Small intestine (tissue), 7 donors: ENCODE results near the gene MMP19. TPM values are rescaled to one million over a fixed set of nuclear protein-coding genes. Genes with fewer than 3 reads are reported as not detected.

Source experiments
- DNase-seq, 2 donors: peaks; one replicate each; pipeline versions ENCODE4 v3.0.0 to v3.0.0-alpha.2; 2013
- FAIRE-seq: peaks from 2 replicates; lab custom pipeline; 2012; peaks lifted over from hg19 to GRCh38; lab: Jason Lieb, UNC
- H3K27ac ChIP-seq, 3 donors: one replicate each; pipeline ENCODE4 v1.5.1; 2013; ENCODE audit warnings: low read length in 2 of 3, mild to moderate bottlenecking in 2 of 3, control low read depth in 1 of 3, inconsistent platforms in 1 of 3, low read depth in 1 of 3, moderate library complexity in 1 of 3
- H3K27me3 ChIP-seq, 3 donors: one replicate each; pipeline ENCODE4 v1.6.1; 2013; ENCODE audit warnings: low read length in 3 of 3, inconsistent platforms in 1 of 3; ENCODE audit not compliant: control insufficient read depth in 3 of 3, insufficient read depth in 3 of 3
- H3K36me3 ChIP-seq, 3 donors: one replicate each; pipeline ENCODE4 v1.6.1; 2013; ENCODE audit warnings: low read length in 3 of 3, inconsistent platforms in 1 of 3, low read depth in 1 of 3, mild to moderate bottlenecking in 1 of 3, moderate library complexity in 1 of 3; ENCODE audit not compliant: control insufficient read depth in 3 of 3, insufficient read depth in 2 of 3
- H3K4me1 ChIP-seq, 3 donors: one replicate each; pipeline ENCODE4 v1.6.1; 2013; ENCODE audit warnings: low read length in 2 of 3, inconsistent platforms in 1 of 3, low read depth in 1 of 3, mild to moderate bottlenecking in 1 of 3, moderate library complexity in 1 of 3; ENCODE audit not compliant: control insufficient read depth in 3 of 3, insufficient read depth in 2 of 3
- H3K4me3 ChIP-seq, 3 donors: one replicate each; pipeline ENCODE4 v1.5.1; 2013; ENCODE audit warnings: low read length in 3 of 3, control low read depth in 1 of 3, inconsistent platforms in 1 of 3, low read depth in 1 of 3, mild to moderate bottlenecking in 1 of 3, moderate library complexity in 1 of 3
- H3K9me3 ChIP-seq, 2 donors: one replicate each; pipeline ENCODE4 v1.6.1; 2013; ENCODE audit warnings: low read depth in 1 of 2, low read length in 1 of 2; ENCODE audit not compliant: control insufficient read depth in 2 of 2, insufficient read depth in 1 of 2
- WGBS, 3 donors: extraction: QIAGEN DNeasy Blood & Tissue Kit; methylation state at CpG; one replicate each; pipeline ENCODE4 v1.1.7; 2013; 5-methylcytosine and 5-hydroxymethylcytosine counted together
- polyA plus RNA-seq, 4 donors: library from polyadenylated mRNA; stranded (reverse) in 3 of 4; unstranded in 1 of 4; fragments of 200-250 nt in 3 of 4; fragments of 120-200 nt in 1 of 4; gene quantifications; one replicate each; pipeline versions ENCODE4 v1.2.1 to v1.2.3, GENCODE V29; 2013
- donor health status: healthy with polysubstance abuse.
- donor health status: control.
- donor health status: control.
- donor health status: Bipolar disorder and iron deficiency.
- donor health status: healthy.

The MMP19 gene
- polyA plus RNA-seq, 4 donors: 0.54 to 4.1 (median 1.3) TPM; not detected in 1

- Histone ChIP-seq H3K9me3 (no peaks in the 10 kb centered on the region), H3K27ac (no peak overlapping the region), H3K4me1 (peaks cover 0 to 4% (median 0%) of the 10 kb centered on the region in 3 donors), H3K36me3 (peaks cover 9 to 35% (median 23%) of the 10 kb centered on the region in 3 donors), H3K27me3 (no peaks in the 10 kb centered on the region), H3K4me3 (no peak overlapping the region)
- 73 to 88% (median 79%) methylated on average over 4 of the region's 4 CpGs for WGBS, 3 donors
- DNase-seq (no peak), FAIRE-seq (no peak)
These were observed 45.2 kb downstream of the MMP19 start for GRCh38 chr12:55797550-55797949.

DNA sequence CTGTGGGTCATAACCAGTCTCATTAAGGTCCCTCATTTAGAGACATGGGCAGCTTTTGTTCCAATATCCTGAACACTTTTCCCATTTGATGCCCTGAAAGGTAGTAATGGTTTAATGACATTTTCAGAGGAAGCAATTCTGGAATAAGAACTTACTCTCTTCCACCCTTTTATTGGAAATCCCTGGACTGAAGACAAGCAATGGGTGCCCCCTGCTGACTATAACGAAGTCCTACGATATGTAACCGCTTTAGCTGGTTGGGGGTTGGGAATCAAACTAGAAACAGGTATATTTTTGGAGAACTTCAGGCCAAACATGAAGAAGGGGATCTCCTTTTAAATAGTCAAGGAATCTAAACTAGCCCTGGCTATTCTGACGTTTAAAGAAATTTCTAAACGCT, 45.7 kb downstream of the MMP19 start:
- no peak overlapping the region for H3K4me3 ChIP-seq
- H3K36me3 ChIP-seq: peaks cover 9 to 39% (median 23%) of the 10 kb centered on the region in 3 donors
- H3K27me3 ChIP-seq: no peaks in the 10 kb centered on the region
- peaks cover 0 to 4% (median 0%) of the 10 kb centered on the region in 3 donors for H3K4me1 ChIP-seq
- DNase-seq (peak; percentile 31 to 61), FAIRE-seq (no peak)
- 58 to 67% (median 65%) methylated on average over 5 of the region's 5 CpGs for WGBS, 3 donors
- no peaks in the 10 kb centered on the region for H3K9me3 ChIP-seq
- no peak overlapping the region for H3K27ac ChIP-seq

DNA sequence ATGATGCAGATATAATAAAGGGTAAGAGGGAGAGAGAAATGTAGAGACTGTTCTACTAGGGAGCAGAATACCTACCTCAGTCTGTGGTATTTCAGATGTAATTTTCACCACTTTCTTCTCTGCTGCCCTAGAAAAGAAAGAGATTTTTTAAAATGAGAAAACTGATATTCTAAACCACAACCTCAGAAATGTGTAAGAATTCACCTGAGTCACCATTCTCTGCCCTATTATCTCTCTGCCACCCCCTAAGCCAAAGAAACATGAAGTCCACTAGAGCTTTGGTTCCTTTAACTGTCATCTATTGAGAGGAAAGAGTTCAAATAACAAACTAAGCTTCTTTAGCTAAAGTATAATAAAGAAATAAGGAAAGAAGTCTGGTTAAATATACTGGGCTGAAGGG, 46.8 kb downstream of the MMP19 start:
- FAIRE-seq (no peak), DNase-seq (no peak)
- Histone ChIP-seq H3K4me1 (peaks cover 0 to 4% (median 0%) of the 10 kb centered on the region in 3 donors), H3K4me3 (no peak overlapping the region), H3K9me3 (no peaks in the 10 kb centered on the region), H3K27me3 (no peaks in the 10 kb centered on the region), H3K36me3 (peaks cover 6 to 37% (median 23%) of the 10 kb centered on the region in 3 donors), H3K27ac (no peak overlapping the region)

DNA sequence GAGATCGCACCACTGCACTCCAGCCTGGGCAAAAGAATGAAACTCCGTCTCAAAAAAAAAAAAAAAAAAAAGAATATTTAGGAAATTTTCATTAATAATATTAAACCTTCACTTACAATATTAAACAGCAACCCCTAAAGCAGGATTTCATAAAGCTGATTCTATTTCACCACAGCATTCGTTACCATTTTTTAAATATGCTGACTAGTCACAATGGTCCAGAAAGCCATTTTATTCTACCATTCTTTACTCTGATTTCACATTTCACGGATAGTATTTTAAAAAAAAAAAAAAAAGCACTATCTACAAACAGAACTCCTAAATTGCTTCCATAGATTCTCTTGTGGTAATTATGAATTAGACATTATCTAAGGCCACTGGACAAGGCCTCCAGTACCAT, 52.8 kb downstream of the MMP19 start:
- Histone ChIP-seq H3K27ac (no peak overlapping the region), H3K27me3 (no peaks in the 10 kb centered on the region), H3K4me1 (no peaks in the 10 kb centered on the region), H3K9me3 (no peaks in the 10 kb centered on the region), H3K4me3 (no peak overlapping the region), H3K36me3 (peaks cover 11 to 49% (median 23%) of the 10 kb centered on the region in 3 donors)
- FAIRE-seq: no peak
- DNase-seq: no peak
- 89 to 97% (median 95%) methylated on average over 4 of the region's 4 CpGs for WGBS, 3 donors

- no peak overlapping the region for H3K27ac ChIP-seq
- H3K9me3 ChIP-seq: no peaks in the 10 kb centered on the region
- FAIRE-seq: no peak
- no peaks in the 10 kb centered on the region for H3K4me1 ChIP-seq
- H3K4me3 ChIP-seq: no peak overlapping the region
- H3K27me3 ChIP-seq: no peaks in the 10 kb centered on the region
- DNase-seq: no peak
- 89 to 93% (median 90%) methylated on average over 2 of the region's 2 CpGs for WGBS, 3 donors
- peaks cover 11 to 45% (median 25%) of the 10 kb centered on the region in 3 donors for H3K36me3 ChIP-seq
These were observed 53.6 kb downstream of the MMP19 start for GRCh38 chr12:55789171-55789570.

DNA sequence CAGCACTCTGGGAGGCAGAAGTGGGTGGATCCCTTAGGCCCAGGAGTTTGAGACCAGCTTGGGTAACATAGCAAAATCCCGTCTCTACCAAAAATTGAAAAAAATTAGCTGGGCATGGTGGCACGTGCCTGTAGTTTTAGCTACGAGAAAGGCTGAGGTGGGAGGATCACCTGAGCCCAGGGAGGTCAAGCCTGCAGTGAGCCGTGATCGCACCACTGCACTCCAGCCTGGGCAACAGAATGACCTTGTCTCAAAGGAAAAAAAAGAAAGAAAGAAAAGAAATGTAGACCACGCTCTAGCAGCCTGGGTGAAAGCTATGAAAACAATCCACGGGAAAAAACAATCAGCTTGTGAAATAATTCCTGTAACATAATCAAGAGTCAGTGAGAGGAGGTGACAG, 54.2 kb downstream of the MMP19 start:
- 95 to 97% (median 96%) methylated on average over 7 of the region's 7 CpGs for WGBS, 3 donors
- H3K36me3 ChIP-seq: peaks cover 11 to 49% (median 30%) of the 10 kb centered on the region in 3 donors
- H3K9me3 ChIP-seq: no peaks in the 10 kb centered on the region
- H3K27ac ChIP-seq: no peak overlapping the region
- no peaks in the 10 kb centered on the region for H3K4me1 ChIP-seq
- H3K4me3 ChIP-seq: no peak overlapping the region
- FAIRE-seq (no peak), DNase-seq (no peak)
- H3K27me3 ChIP-seq: no peaks in the 10 kb centered on the region

Other genes starting within 250 kb of the MMP19 start
- gene OR10P1, start 206.0 kb downstream of the MMP19 start, polyA plus RNA-seq: not detected
- gene ITGA7, start 135.0 kb downstream of the MMP19 start, polyA plus RNA-seq: 10 to 100 TPM in 3 of 4 donors, 1 to 10 TPM in 1; 6.3 to 81.6 (median 29.6) TPM
- 100 to 1,000 TPM; 177 to 688 (median 434) TPM for gene BLOC1S1, start 126.9 kb downstream of the MMP19 start, polyA plus RNA-seq
- 10 to 100 TPM; 19.2 to 79.8 (median 56.5) TPM for gene RDH5, start 122.5 kb downstream of the MMP19 start, polyA plus RNA-seq
- 1,000 to 10,000 TPM in 1 of 4 donors, 100 to 1,000 TPM in 3; 561 to 1,127 (median 702) TPM for gene CD63, start 113.9 kb downstream of the MMP19 start, polyA plus RNA-seq
- 1 to 10 TPM in 3 of 4 donors, under 1 TPM in 1; 0.22 to 4.2 (median 2.5) TPM for gene GDF11, start 99.8 kb downstream of the MMP19 start, polyA plus RNA-seq
- 10 to 100 TPM; 62.8 to 89.8 (median 75.3) TPM for gene SARNP, start 25.2 kb downstream of the MMP19 start, polyA plus RNA-seq
- gene ORMDL2, start 24.9 kb downstream of the MMP19 start, polyA plus RNA-seq: 10 to 100 TPM; 27.1 to 50.4 (median 33.3) TPM
- gene DNAJC14, start 13.3 kb downstream of the MMP19 start, polyA plus RNA-seq: 10 to 100 TPM; 12.7 to 31.5 (median 19.2) TPM
- gene PYM1, start 85.0 kb upstream of the MMP19 start, polyA plus RNA-seq: 10 to 100 TPM; 35.5 to 85.7 (median 61.4) TPM
- gene DGKA, start 88.2 kb upstream of the MMP19 start, polyA plus RNA-seq: 100 to 1,000 TPM in 2 of 4 donors, 10 to 100 TPM in 2; 14.4 to 386 (median 180) TPM
- 1 to 10 TPM; 1.8 to 6.3 (median 2.7) TPM for gene PMEL, start 123.1 kb upstream of the MMP19 start, polyA plus RNA-seq
- 10 to 100 TPM in 2 of 4 donors, 1 to 10 TPM in 2; 7.6 to 69.3 (median 15.3) TPM for gene CDK2, start 123.9 kb upstream of the MMP19 start, polyA plus RNA-seq
- gene RAB5B, start 131.1 kb upstream of the MMP19 start, polyA plus RNA-seq: 100 to 1,000 TPM in 1 of 4 donors, 10 to 100 TPM in 3; 45.8 to 119 (median 48.5) TPM
- gene SUOX, start 154.3 kb upstream of the MMP19 start, polyA plus RNA-seq: 10 to 100 TPM in 3 of 4 donors, 1 to 10 TPM in 1; 7.3 to 51.2 (median 13.6) TPM
- 10 to 100 TPM in 1 of 4 donors, 1 to 10 TPM in 3; 1.1 to 16.1 (median 1.6) TPM for gene IKZF4, start 178.1 kb upstream of the MMP19 start, polyA plus RNA-seq
- 1,000 to 10,000 TPM in 3 of 4 donors, 100 to 1,000 TPM in 1; 253 to 1,993 (median 1,176) TPM for gene RPS26, start 199.0 kb upstream of the MMP19 start, polyA plus RNA-seq
- 100 to 1,000 TPM in 2 of 4 donors, 10 to 100 TPM in 2; 53.0 to 436 (median 106) TPM for gene ERBB3, start 237.2 kb upstream of the MMP19 start, polyA plus RNA-seq